Measurements from ENCODE around the gene CUX1. TPM values are rescaled to one million over a fixed set of nuclear protein-coding genes. Genes with fewer than 3 reads are reported as not detected.
"Not testable (repeated sequence)": the region's sequence is repeated elsewhere in the genome, so short reads cannot be mapped to it uniquely, and the experiment has no call there.

CUX1 gene
- total RNA-seq, 1 experiment from 2014 or later = 34.9 TPM

DNA sequence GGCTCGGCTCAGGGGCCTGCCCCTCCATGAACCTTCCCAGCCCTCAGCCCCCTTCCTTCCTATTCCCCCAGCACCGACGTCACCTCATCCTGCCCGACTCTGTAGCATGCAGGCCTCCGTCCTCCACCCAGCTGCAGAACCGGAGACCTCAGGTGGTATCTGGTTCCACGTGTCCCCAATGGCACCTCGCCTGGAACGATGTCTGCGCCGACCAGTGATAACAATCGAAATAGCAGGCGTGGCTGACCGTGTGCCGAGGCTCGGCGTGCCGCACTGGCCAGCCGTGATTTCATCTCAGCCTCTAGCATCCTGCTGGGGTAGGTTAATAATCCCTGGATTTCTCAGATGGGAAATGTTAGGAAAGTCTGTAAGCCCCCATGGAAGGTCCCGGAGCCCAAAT lies 171.7 kb downstream of the CUX1 start:
- no peak for DNase-seq (ENCODE audit: extremely low read depth, low read depth)

DNA sequence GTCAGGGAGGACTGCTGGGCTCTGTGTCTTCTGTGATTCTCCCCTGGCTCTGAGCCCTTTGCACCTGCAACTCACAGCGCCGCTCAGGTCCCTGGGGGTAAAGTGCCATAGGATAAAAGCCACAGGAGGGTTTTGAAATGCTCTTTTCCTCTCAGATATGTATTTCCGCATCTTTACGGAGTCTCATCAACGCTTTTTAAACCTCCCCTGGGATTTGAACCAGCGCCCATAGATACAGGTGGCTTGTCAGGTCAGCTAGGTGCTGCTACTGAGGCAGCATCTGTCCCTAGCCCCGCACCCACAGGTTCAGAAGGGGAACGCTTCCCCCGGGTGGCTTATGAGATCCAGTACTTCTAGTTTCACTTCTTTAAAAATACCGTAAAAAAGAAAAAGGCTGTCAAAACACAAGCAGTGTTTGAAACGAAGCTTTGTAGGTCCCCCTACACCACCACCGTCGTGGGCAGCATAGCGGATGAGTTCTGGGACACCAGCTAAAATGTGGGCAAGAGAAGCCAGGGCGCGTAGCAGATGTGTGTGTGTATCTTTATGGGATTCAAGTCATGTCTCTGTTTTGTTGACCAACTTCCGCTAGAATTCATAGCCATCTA lies 173.5 kb downstream of the CUX1 start:
- DNase-seq (ENCODE audit: extremely low read depth, low read depth) = no peak

DNA sequence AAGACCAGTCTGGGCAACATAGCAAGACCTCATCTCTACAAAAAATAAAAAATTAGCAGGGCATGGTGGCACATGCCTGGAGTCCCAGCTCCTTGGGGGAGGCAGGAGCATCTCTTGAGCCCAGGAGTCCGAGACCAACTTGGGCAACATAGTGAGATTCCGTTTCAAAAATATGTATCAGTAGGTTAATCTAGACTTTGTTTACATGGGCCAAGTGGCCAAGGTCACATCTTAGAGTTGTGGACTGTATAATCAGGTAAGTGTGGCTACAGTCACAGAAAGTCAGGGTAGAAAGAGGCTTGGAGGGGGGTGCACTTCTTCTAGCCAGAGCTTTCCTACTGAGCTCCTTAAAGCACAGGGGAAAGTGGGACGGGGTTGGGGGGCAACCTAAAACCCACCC lies 174.4 kb downstream of the CUX1 start:
- DNase-seq (ENCODE audit: extremely low read depth, low read depth) = no peak

DNA sequence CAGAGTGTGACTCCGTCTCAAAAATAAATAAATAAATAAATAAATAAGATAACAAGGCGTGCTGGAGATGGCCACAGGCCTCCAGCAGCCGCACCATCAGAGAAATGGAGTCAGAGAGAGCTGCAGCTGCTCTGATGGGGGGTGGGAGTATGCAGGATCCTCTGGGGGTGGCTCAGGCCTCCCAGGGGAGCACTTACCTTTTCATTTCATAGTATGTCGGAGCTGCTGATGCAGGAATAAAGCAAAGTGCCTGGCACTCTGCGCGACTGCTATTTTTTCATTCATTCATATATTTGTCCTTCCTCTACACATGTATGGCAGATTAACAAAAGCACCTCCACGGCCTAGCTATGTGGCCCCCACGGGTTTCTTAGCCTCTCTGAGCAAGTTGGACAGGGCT lies 175.9 kb downstream of the CUX1 start:
- no peak for DNase-seq (ENCODE audit: extremely low read depth, low read depth)

DNA sequence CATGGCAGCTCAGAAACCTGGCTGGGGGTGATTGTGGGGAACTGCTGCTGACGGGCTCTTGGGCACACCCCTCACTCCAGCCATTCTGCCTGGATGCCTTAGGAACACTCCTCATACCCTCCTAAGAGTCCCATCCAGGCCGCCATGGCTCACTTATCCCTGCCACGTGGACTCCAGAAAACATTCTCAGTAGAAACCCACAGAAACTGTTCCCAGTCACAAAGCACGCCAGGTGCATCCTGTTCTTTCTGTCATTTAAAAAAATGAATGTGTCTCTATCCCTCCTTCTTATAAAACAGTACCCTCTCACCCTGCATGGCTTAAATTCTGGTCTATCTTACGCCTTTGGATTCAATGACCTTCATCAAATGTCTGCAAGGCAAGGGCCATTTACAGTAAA lies 177.7 kb downstream of the CUX1 start:
- DNase-seq (ENCODE audit: extremely low read depth, low read depth) = no peak

DNA sequence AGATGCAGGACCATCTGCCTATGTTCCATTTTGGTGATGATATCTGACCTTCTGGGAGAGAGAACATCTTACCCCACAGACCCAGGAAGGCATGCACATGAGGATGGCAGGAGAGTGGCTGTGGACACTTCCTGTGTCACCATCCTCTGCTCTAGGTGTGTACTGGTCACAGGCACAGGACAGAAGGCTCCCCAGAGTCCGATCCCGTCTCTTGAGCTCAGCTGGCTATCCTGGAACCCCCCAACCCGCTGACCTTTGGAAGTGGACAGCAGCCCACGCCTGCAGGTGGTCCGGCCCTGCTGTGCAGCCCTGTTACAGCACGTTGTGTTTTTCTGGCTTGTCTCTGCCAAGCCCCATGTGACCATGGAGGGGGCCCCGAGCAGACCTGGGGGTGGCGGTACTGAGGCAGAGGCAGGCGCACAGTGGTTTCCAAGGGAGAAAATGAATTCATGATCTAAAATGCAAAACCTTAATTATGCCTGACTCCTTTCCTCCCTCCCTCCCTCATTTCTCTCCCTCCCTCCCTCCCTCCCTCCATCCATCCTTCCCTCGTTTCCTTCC lies 178.8 kb downstream of the CUX1 start:
- DNase-seq (ENCODE audit: extremely low read depth, low read depth) = no peak

DNA sequence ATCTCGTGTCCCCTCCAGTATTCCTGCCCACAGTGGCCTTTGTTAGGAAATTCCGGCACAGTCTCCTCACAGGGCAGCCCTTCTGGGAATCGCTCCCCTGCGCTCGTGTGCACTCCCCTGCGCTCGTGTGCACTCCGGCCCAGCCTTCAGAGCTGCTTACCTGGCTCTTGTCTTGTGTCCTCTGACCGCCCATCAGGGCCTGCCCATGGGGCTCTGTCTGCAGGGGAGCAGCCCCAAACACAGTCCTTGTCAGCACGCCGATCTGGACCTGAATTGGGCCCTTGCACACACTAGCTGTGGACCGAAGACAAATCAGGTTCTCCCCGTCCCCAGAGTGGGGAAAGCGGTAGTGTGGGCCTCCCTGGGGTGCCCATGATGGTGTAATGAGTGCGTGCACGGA lies 179.4 kb downstream of the CUX1 start:
- DNase-seq (ENCODE audit: extremely low read depth, low read depth) = no peak

DNA sequence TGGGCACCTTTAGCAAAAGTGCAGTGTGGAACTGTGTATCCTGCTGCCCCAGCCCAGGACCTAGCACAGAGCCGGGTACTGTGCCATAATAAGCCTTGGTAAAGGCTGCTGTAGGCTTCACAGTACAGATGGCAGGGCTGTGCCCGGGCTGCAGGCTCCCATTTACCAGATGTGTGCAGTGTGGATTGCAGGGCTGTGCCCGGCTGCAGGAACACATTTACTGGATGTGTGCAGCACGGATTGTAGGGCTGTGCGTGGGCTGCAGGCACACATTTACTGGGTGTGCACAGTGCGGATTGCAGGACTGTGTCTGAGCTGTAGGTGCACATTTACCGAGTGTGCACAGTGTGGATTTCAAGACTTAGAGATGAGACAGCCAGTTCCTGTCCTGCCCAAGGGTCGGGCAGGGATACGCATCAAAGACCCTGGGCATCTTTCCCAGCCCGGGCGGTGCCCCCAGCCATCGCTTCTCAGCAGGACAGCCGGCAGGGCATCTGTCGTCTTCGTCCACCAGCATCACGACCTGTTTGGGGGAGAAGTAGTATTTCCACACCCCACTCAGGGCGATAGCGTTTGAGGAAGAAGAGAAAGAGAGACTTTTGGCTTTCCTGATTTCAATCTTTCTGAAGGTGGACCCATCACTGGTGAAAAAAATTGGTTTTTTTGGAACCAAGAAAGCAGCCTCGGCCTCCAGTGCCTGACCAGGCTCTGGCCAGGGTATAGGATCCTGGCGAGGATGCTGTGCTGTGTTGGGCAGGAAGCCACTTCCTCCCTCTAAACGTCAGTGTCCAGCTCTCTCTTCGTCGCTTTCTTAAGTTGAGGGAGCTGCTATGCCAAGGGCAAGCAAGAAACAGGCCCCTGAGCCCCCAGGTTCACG lies 180.8 kb downstream of the CUX1 start:
- no peak for DNase-seq (ENCODE audit: extremely low read depth, low read depth)

DNA sequence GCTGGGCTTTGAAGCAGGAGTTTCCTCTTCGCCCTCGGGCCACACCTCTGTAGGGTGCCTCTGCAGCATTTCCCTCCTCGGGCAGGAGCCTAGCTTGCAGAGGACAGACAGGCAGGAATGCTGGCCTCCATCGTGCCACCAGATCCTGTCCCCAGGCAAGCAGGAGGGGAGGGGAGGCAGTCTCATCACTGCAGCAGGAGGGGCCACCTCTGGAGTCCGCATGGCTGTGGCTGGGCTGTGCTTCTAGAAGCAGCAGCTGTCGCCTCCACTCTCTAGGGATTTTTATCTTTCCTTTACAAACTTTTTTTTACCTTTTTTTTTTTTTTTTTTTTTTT lies 181.4 kb downstream of the CUX1 start:
- no peak for DNase-seq (ENCODE audit: extremely low read depth, low read depth)

DNA sequence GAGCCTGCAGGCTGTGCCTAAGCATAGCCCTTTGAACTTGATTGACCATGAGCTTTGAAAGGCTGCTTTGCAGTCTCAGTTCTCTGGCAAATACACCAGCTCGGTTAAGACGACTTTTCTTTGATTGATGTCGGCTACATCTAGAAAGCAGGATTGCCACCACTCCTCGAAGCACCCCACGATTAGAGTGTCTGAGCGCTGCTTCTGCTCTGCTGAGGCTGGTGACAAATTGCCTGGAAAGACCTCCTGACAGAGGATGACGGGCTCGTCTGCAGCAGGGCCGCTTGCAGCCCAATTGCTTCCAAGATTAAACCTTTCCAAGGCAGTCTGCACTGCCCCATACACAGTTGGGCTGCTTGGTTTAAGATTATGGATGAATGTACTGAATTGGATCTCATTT lies 182.0 kb downstream of the CUX1 start:
- DNase-seq (ENCODE audit: extremely low read depth, low read depth) = no peak

DNA sequence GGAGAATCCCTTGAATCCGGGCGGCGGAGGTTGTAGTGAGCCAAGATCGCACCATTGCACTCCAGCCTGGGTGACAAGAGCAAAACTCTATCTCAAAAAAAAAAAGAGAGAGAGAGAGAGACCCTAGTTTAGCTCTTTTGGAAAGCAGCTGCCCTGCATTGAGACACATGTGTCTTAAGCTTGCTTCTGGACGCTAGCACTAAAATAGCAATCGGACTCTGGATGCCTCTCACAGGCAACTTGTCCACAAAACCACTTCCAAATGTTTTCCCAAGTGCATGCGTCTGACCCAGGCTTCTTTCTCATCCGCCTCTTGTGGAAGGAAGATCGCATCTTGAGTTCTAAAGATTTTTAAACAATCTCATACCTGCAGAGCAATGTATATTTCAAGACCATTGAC lies 182.7 kb downstream of the CUX1 start:
- no peak for DNase-seq (ENCODE audit: extremely low read depth, low read depth)

DNA sequence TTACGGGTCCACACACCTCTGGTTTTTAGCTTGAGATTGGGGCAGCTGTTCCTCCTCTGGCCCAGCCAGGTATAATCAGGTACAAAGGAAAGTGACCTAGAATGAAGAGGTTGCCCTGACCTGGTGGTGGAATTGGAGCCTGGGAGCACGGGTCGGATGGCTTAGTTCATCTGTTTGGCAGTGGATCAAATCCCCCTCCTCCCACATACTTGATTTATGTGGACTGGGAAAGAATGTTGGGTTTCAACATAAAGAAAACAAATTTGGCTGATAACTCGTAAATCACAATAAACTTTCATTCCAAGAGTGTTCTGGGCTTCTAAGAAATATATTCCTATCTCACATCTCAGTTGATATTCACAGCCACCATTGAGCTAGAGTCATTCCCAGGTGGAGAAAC lies 186.8 kb downstream of the CUX1 start:
- DNase-seq (ENCODE audit: extremely low read depth, low read depth) = no peak

DNA sequence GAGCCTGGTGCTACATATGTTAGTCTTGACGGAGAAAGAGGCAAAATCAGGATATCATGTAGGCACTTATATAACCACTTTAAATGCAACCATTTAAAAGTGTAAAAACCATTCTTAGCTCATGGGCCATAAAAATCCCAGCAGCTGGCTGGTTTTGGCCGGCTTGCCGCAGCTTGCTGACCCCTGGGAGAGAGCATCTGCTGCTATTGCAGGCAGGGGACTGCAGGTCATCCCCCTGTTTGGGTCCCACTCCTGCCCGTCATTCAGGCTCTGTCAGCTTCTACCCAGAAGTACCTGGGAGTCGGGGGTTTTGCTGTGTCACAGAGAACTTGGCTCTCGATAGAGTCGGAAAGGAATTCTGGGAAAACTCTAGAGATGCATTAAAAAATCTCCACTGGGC lies 187.4 kb downstream of the CUX1 start:
- no peak for DNase-seq (ENCODE audit: extremely low read depth, low read depth)

DNA sequence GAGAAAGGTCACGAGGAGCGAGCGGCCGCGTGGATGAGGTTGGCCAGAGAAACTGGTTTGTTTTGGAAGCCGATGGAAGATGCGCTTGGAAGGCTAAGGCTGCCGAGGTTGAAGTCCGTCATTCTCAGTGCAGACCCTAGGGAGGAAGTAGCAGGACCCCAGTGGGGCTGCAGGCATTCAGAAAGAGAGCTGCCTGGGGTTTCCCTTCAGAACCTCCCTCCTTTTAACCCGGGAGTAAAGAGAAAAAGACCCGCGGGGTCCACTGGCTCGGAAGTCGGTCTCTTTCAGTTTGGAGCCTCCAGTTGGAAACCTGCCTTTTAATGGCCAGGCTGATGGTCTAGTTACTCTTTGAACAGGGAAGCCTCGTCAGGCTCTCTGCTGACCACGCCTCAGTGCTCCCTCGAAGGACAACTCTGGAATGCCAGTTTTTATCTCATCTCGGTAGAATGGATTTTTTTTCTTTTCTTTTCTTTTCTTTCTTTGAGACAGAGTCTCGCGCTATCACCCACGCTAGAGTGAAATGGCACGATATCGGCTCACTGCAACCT lies 188.6 kb downstream of the CUX1 start:
- DNase-seq (ENCODE audit: extremely low read depth, low read depth) = no peak

DNA sequence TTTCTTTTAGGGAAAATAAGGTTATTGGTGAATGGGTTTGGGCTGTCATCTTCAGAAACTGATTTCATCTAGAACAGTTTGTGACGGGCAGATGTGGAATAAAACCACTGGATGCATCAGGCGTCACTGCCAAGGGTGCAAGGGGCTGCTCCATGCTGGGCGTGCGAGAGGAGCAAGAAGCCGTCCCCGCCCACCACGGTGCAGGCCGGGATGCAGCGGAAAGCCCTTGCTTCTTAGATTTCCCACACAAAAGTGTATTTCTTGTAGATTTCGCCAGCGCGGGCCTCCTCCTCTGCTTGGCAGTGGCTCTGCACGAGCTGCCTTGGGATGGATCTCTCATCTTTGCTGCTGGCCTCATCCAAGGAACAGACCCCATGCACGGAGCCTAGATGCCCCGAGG lies 189.3 kb downstream of the CUX1 start:
- no peak for DNase-seq (ENCODE audit: extremely low read depth, low read depth)

DNA sequence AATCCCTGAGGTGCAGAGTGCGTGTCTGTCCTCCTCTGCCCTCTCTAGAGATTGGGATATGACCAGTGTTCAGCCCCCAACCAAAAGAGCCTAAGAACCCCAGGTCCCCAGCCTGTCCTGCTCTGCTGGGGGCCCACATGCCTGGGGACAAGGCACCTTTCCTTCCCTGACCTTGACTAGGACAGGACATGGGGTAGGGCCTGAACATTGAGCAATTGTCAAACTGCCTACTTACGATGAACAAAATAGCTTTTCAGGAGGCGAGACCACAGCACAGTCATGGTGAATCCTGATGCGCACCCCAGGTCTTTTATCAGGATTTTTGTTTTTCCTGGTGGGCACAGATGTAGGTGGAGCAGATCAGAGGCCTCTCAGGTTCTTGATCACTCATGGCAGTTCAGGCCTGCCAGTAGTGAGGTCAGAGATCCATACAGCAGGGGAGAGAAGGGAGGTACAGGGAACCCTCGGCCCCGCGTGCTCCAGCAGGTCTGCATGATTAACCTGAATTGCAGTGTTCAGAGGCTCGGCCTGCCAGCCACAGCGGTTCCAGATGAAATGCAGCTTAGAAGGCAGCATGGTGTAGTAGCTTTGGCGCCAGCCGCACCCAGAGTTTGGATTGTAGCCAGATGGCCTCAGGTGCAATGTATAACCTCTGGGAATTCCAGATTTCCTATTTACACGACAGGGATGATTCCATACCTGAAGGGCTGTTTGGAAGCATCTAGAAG lies 191.3 kb downstream of the CUX1 start:
- DNase-seq (ENCODE audit: extremely low read depth, low read depth) = no peak

DNA sequence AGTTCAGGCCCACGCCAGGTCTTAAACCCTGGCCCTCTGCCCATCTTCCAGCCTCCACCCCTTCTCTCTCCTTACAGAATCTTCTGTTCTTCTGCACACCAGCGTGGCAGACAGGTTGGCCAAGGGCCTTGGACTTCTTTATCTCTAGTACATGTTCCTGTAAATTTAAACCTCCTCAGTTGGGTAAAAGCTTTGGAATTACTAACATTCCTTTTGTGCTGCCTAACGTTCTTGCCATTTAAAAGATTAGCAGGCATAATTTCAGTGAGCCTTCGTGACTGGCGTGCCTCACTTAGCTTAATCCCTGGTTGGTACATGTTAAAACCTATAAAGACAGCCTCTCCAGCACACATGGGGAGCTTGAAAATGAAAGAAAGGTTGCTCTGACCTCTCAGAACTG lies 192.2 kb downstream of the CUX1 start:
- DNase-seq (ENCODE audit: extremely low read depth, low read depth) = no peak

DNA sequence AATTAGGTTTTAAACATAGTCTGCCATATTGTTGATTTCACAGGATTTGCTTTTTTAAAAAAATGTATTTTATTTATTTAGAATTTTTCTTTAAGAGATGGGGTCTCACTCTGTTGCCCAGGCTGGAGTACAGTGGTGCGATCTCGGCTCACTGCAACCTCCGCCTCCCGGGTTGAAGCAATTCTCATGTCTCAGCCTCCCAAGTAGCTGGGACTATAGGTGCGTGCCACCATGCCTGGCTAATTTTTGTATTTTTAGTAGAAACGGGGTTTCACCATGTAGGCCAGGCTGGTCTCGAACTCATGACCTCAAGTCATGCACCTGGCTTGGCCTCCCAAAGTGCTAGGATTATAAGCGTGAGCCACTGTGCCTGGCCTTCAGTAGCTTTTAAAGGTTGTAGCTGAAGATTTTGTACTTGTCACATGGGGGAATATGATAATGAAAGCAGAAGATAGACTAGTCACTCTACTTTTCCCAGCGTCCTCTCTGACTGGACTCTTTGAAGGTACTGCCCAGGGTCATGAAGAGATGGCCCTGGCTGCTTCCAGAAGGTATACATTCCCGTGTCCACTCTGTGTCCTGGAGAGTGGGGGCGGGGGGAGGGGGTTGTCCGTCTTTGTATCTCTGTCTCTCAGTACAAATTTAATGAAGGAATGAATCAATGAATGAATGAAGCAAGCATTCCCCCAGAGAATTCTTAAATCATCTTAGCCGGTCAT lies 194.8 kb downstream of the CUX1 start:
- DNase-seq (ENCODE audit: extremely low read depth, low read depth) = not testable (repeated sequence)

DNA sequence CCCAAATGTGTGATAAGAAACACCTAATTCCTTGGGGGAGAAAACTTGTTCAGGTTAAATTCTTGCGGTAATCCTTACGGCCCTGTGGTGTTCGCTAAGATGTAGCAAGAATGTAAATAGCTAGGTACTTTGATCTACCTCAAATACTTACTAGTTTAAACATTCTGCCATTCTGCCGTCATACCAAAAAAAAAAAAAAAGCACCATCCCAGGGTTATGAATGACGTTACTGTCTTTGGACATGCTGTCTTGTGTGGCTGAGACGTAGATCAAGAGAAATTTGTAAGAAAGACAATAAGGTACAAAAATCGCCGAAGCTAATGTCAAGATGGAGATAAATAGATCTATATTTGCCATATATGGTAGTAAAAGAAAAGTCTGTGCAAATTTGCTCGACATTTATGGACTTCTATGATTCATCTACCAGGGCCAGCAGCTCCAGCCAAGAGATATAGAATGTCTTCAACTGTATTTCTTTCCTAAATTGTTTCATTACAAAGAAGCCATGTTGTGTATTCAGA lies 195.6 kb downstream of the CUX1 start:
- no peak for DNase-seq (ENCODE audit: extremely low read depth, low read depth)

DNA sequence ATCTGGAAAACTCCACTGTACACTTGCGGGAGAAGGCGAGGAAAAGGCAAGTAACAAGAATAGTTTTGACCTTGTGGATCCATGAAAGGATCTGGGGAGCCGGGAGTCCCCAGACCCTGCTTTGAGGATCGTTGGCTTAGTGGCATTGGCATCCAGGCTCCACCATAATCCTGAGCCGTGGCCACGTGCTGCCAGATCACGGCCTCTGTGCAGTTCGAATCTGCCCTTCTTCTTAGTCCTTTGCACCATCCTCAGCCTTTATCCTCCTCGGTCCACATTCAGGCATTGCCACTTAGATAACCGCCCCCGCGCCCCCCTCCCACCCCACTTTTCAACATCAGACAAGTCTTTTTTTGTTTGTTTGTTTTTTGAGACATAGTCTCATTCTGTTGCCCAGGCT lies 201.4 kb downstream of the CUX1 start:
- DNase-seq (ENCODE audit: extremely low read depth, low read depth) = no peak
